GM12891 (cell line): Measurements from ENCODE around the gene SCPEP1.

Source experiments
- POLR2A ChIP-seq: IDR thresholded peaks from 2 replicates; pipeline ENCODE4 v1.6.1; 2011; ENCODE audit warnings: low read depth, low read length, control low read depth
- SPI1 ChIP-seq: IDR thresholded peaks from 2 replicates; pipeline ENCODE4 v1.6.1; 2011; ENCODE audit warnings: low read depth, low read length, control low read depth

- TF ChIP-seq POLR2A: no peak
- TF ChIP-seq SPI1: peak; percentile 98
These were observed 27.1 kb downstream of the SCPEP1 start for GRCh38 chr17:57004944-57005579.
